Activated T-cell treated with anti-CD3 and anti-CD28 coated beads, Interleukin-2, amount 50 U/mL, for 24 hours (primary cell): ENCODE data around the gene MICU1.
"Not testable (repeated sequence)": the region's sequence is repeated elsewhere in the genome, so short reads cannot be mapped to it uniquely, and the experiment has no call there.

Experiments
- DNase-seq: peaks from one replicate; pipeline ENCODE4 v3.0.0-alpha.2; 2020
- H3K27ac Mint-ChIP-seq: 2 replicates; pipeline ENCODE4 v1.8.0; 2020; ENCODE audit warnings: mild to moderate bottlenecking, mixed read lengths
- H3K27me3 Mint-ChIP-seq: 2 replicates; pipeline ENCODE4 v1.8.0; 2020; ENCODE audit warnings: mixed read lengths
- H3K36me3 Mint-ChIP-seq: 2 replicates; pipeline ENCODE4 v1.8.0; 2020; ENCODE audit warnings: low read depth, mixed read lengths
- H3K4me1 Mint-ChIP-seq: 2 replicates; pipeline ENCODE4 v1.8.0; 2020; ENCODE audit warnings: low read depth, mixed read lengths
- H3K4me3 Mint-ChIP-seq: 2 replicates; pipeline ENCODE4 v1.8.0; 2020; ENCODE audit warnings: mild to moderate bottlenecking, moderate library complexity, mixed read lengths
- H3K9me3 Mint-ChIP-seq: 2 replicates; pipeline ENCODE4 v1.8.0; 2020; ENCODE audit warnings: mixed read lengths

MICU1 gene

GRCh38 chr10:72561745-72562166 is 64.1 kb downstream of the MICU1 start:
- DNase-seq, result no peak
- H3K4me3 Mint-ChIP-seq, result no peak overlapping the region
- H3K36me3 Mint-ChIP-seq, result peaks cover 78% of the 10 kb centered on the region

DNA sequence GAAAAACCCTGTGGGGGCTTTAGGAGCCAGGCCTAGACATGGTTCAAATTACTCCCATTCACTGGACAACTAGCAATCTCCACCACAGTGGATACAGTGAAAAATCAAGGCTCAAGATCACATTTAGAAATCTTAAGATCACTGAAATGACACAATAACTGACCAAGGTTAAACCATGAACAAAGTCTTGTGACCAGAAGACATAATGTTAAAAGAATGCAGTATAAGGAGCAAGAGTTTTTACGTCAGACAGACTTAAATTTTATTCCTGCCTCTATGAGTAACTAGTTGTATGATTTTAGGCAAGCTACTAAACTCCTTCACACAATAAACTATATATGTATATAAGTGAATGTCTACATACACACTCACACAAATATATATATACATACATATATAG is 68.5 kb downstream of the MICU1 start:
- H3K4me3 Mint-ChIP-seq, result no peak overlapping the region
- DNase-seq, result no peak

More at GRCh38 chr10:72561745-72562166, 64.1 kb downstream of the MICU1 start:
- peaks cover 6% of the 10 kb centered on the region for H3K9me3 Mint-ChIP-seq
- H3K27me3 Mint-ChIP-seq, result no peaks in the 10 kb centered on the region
- H3K4me1 Mint-ChIP-seq, result peaks cover 37% of the 10 kb centered on the region
- no peak overlapping the region for H3K27ac Mint-ChIP-seq

GRCh38 chr10:72552857-72553256 is 73.0 kb downstream of the MICU1 start:
- Mint-ChIP-seq H3K27me3 (no peaks in the 10 kb centered on the region), H3K36me3 (peaks cover 46% of the 10 kb centered on the region), H3K9me3 (no peaks in the 10 kb centered on the region), H3K4me1 (no peaks in the 10 kb centered on the region), H3K27ac (no peak overlapping the region), H3K4me3 (no peak overlapping the region)
- no peak for DNase-seq

More for the DNA sequence above, 68.5 kb downstream of the MICU1 start:
- H3K4me1 Mint-ChIP-seq, result peaks cover 12% of the 10 kb centered on the region
- H3K36me3 Mint-ChIP-seq, result peaks cover 45% of the 10 kb centered on the region
- H3K27ac Mint-ChIP-seq, result no peak overlapping the region
- H3K27me3 Mint-ChIP-seq, result no peaks in the 10 kb centered on the region
- no peaks in the 10 kb centered on the region for H3K9me3 Mint-ChIP-seq

- H3K4me1 Mint-ChIP-seq, result no peaks in the 10 kb centered on the region
- peaks cover 54% of the 10 kb centered on the region for H3K36me3 Mint-ChIP-seq
- H3K9me3 Mint-ChIP-seq, result no peaks in the 10 kb centered on the region
- no peaks in the 10 kb centered on the region for H3K27me3 Mint-ChIP-seq
- H3K4me3 Mint-ChIP-seq, result no peak overlapping the region
- no peak for DNase-seq
- H3K27ac Mint-ChIP-seq, result no peak overlapping the region
Measured at GRCh38 chr10:72550239-72550638, 75.6 kb downstream of the MICU1 start.

GRCh38 chr10:72545546-72545945 is 80.3 kb downstream of the MICU1 start:
- no peak for DNase-seq
- no peaks in the 10 kb centered on the region for H3K27me3 Mint-ChIP-seq
- no peak overlapping the region for H3K4me3 Mint-ChIP-seq
- H3K36me3 Mint-ChIP-seq, result peaks cover 86% of the 10 kb centered on the region
- H3K27ac Mint-ChIP-seq, result no peak overlapping the region
- peaks cover 7% of the 10 kb centered on the region for H3K9me3 Mint-ChIP-seq
- H3K4me1 Mint-ChIP-seq, result no peaks in the 10 kb centered on the region

DNA sequence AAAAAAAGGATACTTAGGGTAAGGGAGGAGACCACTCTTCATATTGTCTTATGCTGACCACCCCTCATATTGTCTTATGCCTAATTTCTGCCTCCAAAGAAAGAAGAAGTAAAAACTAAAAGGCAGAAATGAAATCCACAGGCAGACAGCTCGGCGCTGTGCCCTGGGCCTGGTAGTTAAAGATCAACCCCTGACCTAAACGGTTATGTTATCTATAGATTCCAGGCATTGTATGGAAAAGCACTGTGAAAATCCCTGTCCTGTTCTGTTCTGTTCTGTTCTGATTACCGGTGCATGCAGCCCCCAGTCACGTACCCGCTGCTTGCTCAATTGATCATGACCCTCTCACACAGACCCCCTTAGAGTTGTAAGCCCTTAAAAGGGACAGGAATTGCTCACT is 82.0 kb downstream of the MICU1 start:
- peaks cover 78% of the 10 kb centered on the region for H3K36me3 Mint-ChIP-seq
- not testable (repeated sequence) for H3K9me3 Mint-ChIP-seq, H3K27ac Mint-ChIP-seq, H3K4me3 Mint-ChIP-seq, H3K4me1 Mint-ChIP-seq, H3K27me3 Mint-ChIP-seq, DNase-seq

DNA sequence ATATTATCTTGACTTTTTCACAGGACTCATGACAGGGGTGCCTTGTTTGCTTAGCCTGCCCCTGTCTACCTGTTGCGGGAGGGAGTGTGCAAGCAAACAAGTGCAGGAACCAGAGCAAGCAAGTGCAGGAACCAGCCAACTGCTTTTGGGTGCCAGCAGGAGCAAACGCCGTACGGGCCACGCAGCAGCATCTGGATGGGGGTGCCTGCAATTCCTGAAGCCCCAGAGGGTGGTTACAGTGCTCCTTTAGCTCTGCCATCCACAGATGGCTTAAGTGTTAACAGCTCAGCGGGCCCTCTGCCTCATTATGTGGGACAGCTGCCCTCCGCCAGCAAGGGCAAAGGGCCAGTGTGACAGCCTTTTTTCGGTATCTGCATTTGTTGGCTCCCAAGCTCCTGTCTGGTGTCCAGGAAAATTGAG is 83.5 kb downstream of the MICU1 start:
- no peaks in the 10 kb centered on the region for H3K27me3 Mint-ChIP-seq
- H3K4me1 Mint-ChIP-seq, result peaks cover 5% of the 10 kb centered on the region
- no peak for DNase-seq
- peaks cover 64% of the 10 kb centered on the region for H3K36me3 Mint-ChIP-seq
- no peak overlapping the region for H3K27ac Mint-ChIP-seq
- peaks cover 7% of the 10 kb centered on the region for H3K9me3 Mint-ChIP-seq
- no peak overlapping the region for H3K4me3 Mint-ChIP-seq

DNA sequence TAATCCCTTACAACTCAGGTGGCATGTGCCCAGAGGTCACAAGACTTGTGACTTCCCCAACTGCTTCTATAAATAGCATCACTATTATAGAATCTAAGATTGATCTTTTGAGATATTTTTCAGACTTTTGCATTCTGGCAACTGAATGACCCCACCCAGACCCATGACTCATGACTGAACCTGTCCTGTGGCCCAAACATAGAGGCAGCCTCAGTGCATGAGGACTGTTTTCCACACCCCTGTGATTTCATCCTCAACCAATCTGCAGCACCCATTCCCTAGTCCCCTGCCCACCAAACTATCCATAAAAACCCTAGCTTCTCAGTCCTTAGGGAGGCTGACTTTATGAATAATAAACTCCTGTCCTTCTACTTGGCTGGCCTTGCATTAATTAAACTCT is 84.5 kb downstream of the MICU1 start:
- Mint-ChIP-seq H3K4me1 (peaks cover 5% of the 10 kb centered on the region), H3K4me3 (no peak overlapping the region), H3K27me3 (no peaks in the 10 kb centered on the region), H3K9me3 (peaks cover 7% of the 10 kb centered on the region), H3K27ac (no peak overlapping the region), H3K36me3 (peaks cover 63% of the 10 kb centered on the region)
- DNase-seq, result no peak

DNA sequence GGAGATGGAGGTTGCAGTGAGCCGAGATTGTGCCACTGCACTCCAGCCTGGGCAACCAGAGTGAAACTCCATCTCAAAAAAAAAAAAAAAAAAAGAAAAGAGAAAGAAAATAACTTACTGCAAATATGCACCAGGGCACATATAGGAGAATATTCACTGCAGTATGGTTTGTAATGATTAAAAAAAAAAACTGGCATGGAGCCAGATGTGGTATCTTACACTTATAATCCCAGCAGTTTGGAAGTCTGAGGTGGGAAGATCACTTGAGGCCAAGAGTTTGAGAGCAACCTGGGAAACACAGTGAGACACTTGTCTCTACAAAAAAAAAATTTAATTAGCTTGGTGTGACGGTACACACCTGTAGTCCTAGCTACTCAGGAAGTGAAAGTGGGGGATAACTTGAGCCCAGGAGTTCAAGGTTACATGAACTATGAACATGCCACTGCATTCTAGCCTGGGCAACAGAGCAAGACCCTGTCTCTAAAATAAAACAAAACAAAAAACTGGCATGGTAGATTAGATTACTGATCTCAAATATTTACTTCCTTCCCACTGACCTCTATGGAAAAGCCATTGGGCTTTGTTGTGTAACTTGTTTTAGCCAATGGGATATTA is 85.6 kb downstream of the MICU1 start:
- peaks cover 7% of the 10 kb centered on the region for H3K9me3 Mint-ChIP-seq
- no peak for DNase-seq
- no peak overlapping the region for H3K4me3 Mint-ChIP-seq
- H3K27ac Mint-ChIP-seq, result no peak overlapping the region
- peaks cover 5% of the 10 kb centered on the region for H3K4me1 Mint-ChIP-seq
- H3K36me3 Mint-ChIP-seq, result peaks cover 55% of the 10 kb centered on the region
- H3K27me3 Mint-ChIP-seq, result no peaks in the 10 kb centered on the region

DNA sequence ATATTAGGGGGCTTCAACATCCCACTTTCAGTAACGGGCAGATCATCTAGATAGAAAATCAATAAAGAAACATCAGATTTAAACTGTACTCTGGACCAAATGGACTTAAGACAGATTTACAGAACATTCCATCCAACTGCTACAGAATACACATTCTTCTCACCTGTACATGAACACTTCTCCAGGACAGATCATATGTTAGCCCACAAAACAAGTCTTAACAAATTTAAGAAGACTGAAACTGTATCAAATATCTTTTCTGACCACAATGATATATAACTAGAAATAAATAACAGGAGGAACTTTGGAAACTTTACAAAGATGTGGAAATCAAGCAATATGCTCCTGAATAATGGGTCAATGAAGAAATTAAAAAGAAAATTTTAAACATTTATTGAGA is 86.7 kb downstream of the MICU1 start:
- DNase-seq, result no peak
- H3K27ac Mint-ChIP-seq, result no peak overlapping the region
- H3K4me3 Mint-ChIP-seq, result no peak overlapping the region
- no peaks in the 10 kb centered on the region for H3K27me3 Mint-ChIP-seq
- peaks cover 5% of the 10 kb centered on the region for H3K4me1 Mint-ChIP-seq
- peaks cover 44% of the 10 kb centered on the region for H3K36me3 Mint-ChIP-seq
- peaks cover 7% of the 10 kb centered on the region for H3K9me3 Mint-ChIP-seq

GRCh38 chr10:72525689-72526088 is 100.2 kb downstream of the MICU1 start:
- Mint-ChIP-seq H3K27ac (no peak overlapping the region), H3K9me3 (no peaks in the 10 kb centered on the region), H3K4me1 (no peaks in the 10 kb centered on the region), H3K27me3 (no peaks in the 10 kb centered on the region), H3K36me3 (peaks cover 2% of the 10 kb centered on the region), H3K4me3 (no peak overlapping the region)
- no peak for DNase-seq

DNA sequence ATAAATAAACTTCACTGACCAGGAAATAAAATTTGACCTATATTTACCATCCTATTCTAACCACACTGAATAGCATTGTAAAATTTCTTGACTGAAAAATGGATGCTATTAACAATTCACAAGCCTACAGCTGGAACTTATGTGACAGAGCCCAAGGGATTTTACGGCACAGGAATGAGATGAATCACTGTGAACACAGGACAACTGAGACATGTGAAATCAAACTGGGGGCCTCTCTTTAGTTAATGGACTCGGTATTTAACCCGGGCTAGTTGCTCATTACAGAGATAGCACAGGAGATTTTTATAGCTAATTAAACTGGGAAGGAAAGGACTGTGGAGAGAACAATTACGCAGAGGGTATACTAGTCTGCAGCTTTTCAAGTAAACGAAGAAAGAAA is 100.6 kb downstream of the MICU1 start:
- Mint-ChIP-seq H3K27me3 (no peaks in the 10 kb centered on the region), H3K36me3 (peaks cover 2% of the 10 kb centered on the region), H3K27ac (no peak overlapping the region), H3K4me1 (no peaks in the 10 kb centered on the region), H3K4me3 (no peak overlapping the region), H3K9me3 (no peaks in the 10 kb centered on the region)
- DNase-seq, result no peak

GRCh38 chr10:72524489-72524888 is 101.4 kb downstream of the MICU1 start:
- no peak for DNase-seq

DNA sequence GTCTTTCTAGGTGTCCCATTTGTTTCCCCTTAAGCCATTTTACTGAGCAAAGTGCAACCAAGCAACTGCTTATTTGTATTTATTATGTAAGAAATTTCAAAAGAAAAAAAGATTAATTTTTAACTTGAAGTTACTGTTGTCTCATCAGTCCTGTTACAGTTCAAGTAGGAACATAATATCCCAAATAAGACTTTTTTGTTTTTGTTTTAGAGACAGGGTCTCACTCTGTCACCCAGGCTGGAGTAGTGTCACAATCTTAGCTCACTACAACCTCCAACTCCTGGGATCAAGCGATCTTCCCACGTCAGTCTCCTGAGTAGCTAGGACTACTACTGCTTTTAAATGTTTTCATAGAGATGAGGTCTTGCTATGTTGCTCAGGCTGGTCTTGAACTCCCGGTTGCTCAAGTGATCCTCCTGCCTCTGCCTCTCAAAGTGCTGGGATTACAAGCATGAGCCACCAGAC is 101.9 kb downstream of the MICU1 start:
- no peak overlapping the region for H3K27ac Mint-ChIP-seq
- DNase-seq, result no peak
- H3K4me3 Mint-ChIP-seq, result no peak overlapping the region
- H3K4me1 Mint-ChIP-seq, result no peaks in the 10 kb centered on the region
- H3K36me3 Mint-ChIP-seq, result peaks cover 5% of the 10 kb centered on the region
- no peaks in the 10 kb centered on the region for H3K9me3 Mint-ChIP-seq
- no peaks in the 10 kb centered on the region for H3K27me3 Mint-ChIP-seq

More at GRCh38 chr10:72524489-72524888, 101.4 kb downstream of the MICU1 start:
- no peaks in the 10 kb centered on the region for H3K27me3 Mint-ChIP-seq
- H3K9me3 Mint-ChIP-seq, result no peaks in the 10 kb centered on the region
- H3K36me3 Mint-ChIP-seq, result peaks cover 2% of the 10 kb centered on the region
- H3K4me1 Mint-ChIP-seq, result no peaks in the 10 kb centered on the region
- H3K27ac Mint-ChIP-seq, result no peak overlapping the region
- no peak overlapping the region for H3K4me3 Mint-ChIP-seq

GRCh38 chr10:72523062-72523461 is 102.8 kb downstream of the MICU1 start:
- H3K27me3 Mint-ChIP-seq, result no peaks in the 10 kb centered on the region
- DNase-seq, result no peak
- H3K9me3 Mint-ChIP-seq, result no peaks in the 10 kb centered on the region
- H3K4me3 Mint-ChIP-seq, result no peak overlapping the region
- H3K36me3 Mint-ChIP-seq, result peaks cover 9% of the 10 kb centered on the region
- no peak overlapping the region for H3K27ac Mint-ChIP-seq
- no peaks in the 10 kb centered on the region for H3K4me1 Mint-ChIP-seq

- peaks cover 16% of the 10 kb centered on the region for H3K9me3 Mint-ChIP-seq
- H3K4me1 Mint-ChIP-seq, result no peaks in the 10 kb centered on the region
- peaks cover 17% of the 10 kb centered on the region for H3K36me3 Mint-ChIP-seq
- no peak for DNase-seq
- no peak overlapping the region for H3K4me3 Mint-ChIP-seq
- no peaks in the 10 kb centered on the region for H3K27me3 Mint-ChIP-seq
- H3K27ac Mint-ChIP-seq, result no peak overlapping the region
Measured at GRCh38 chr10:72517244-72517643, 108.6 kb downstream of the MICU1 start.
